Mesothelial cell of epicardium (in vitro differentiated cells): ENCODE results near the gene SCLT1. TPM values are rescaled to one million over a fixed set of nuclear protein-coding genes. Genes with fewer than 3 reads are reported as not detected.
"Not testable (repeated sequence)": the region's sequence is repeated elsewhere in the genome, so short reads cannot be mapped to it uniquely, and the experiment has no call there.

ENCODE experiments used
- DNase-seq, 2 experiments: peaks; one replicate each; pipeline ENCODE4 v3.0.0; 2021; ENCODE audit warnings: low spot score in 2 of 2; ENCODE audit not compliant: unreplicated experiment in 2 of 2
- H3K27ac Mint-ChIP-seq: 2 replicates; pipeline ENCODE4 v1.8.0; 2021; ENCODE audit warnings: mixed read lengths
- H3K27me3 Mint-ChIP-seq: 2 replicates; pipeline ENCODE4 v1.8.0; 2021; ENCODE audit warnings: low read depth, mixed read lengths
- H3K36me3 Mint-ChIP-seq: 2 replicates; pipeline ENCODE4 v1.8.0; 2021; ENCODE audit warnings: mixed read lengths
- H3K4me1 Mint-ChIP-seq: 2 replicates; pipeline ENCODE4 v1.8.0; 2021; ENCODE audit warnings: mixed read lengths
- H3K4me3 Mint-ChIP-seq: 2 replicates; pipeline ENCODE4 v1.8.0; 2021; ENCODE audit warnings: mild to moderate bottlenecking, moderate library complexity, mixed read lengths
- H3K9me3 Mint-ChIP-seq: 2 replicates; pipeline ENCODE4 v1.8.0; 2021; ENCODE audit warnings: mixed read lengths
- CTCF ChIP-seq: fragments of 200-600 bp; sonication (generic); IDR thresholded peaks from one replicate; pipeline ENCODE4 v1.5.0; 2021; ENCODE audit warnings: antibody characterized with exemption; ENCODE audit not compliant: unreplicated experiment
- total RNA-seq: library from RNA; stranded (reverse); gene quantifications from 3 replicates; pipeline ENCODE4 v1.2.1, GENCODE V29; 2021

Gene SCLT1
- total RNA-seq, 1 donor from 2014 or later = 19.0 TPM

GRCh38 chr4:129129143-129129542 lies 35.8 kb upstream of the SCLT1 start:
- no peak for TF ChIP-seq CTCF
- H3K27me3 Mint-ChIP-seq = peaks cover 2% of the 10 kb centered on the region
- H3K4me3 Mint-ChIP-seq = no peak overlapping the region
- no peak overlapping the region for H3K27ac Mint-ChIP-seq
- DNase-seq = no peak
- peaks cover 2% of the 10 kb centered on the region for H3K36me3 Mint-ChIP-seq
- H3K9me3 Mint-ChIP-seq = peaks cover 20% of the 10 kb centered on the region
- no peaks in the 10 kb centered on the region for H3K4me1 Mint-ChIP-seq

DNA sequence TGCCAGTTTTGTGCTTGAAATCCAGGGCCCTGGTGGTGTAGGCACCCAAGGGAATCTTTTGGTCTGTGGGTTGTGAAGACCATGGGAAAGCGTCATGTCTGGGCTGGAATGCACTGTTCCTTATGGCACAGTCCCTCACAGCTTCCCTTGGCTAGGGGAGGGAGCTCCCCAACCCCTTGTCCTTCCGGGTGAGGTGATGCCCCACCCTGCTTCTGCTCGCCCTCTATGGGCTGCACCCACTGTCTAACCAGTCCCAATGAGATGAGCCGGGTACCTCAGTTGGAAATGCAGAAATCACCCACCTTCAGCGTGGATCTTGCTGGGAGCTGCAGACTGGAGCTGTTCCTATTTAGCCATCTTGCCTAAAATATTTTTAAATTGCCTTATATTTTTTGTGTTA lies 33.3 kb upstream of the SCLT1 start:
- not testable (repeated sequence) for H3K4me3 Mint-ChIP-seq, H3K27ac Mint-ChIP-seq, H3K27me3 Mint-ChIP-seq, H3K36me3 Mint-ChIP-seq, DNase-seq, H3K4me1 Mint-ChIP-seq
- peaks cover 28% of the 10 kb centered on the region for H3K9me3 Mint-ChIP-seq

DNA sequence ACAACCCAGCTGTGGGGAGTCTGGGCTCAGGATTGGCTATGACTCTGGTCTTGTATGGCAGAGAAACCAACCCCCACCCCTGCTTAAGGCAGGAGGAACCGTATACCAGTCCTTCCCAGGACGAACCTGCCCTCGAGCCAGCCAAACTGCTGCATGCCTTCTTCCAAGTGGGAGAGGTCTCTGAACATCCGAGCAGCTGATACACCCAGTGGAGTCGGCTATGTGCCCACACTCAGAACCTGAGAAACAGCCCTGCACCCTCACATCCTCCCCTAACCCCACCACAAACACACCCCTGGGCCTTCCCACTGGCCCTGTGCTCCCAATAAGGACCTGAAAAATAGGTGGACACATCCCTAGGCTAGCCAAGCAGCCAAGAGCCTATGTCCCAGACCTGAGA lies 24.4 kb upstream of the SCLT1 start:
- H3K27me3 Mint-ChIP-seq = no peaks in the 10 kb centered on the region
- no peak for DNase-seq
- no peak for TF ChIP-seq CTCF
- H3K36me3 Mint-ChIP-seq = no peaks in the 10 kb centered on the region
- peaks cover 6% of the 10 kb centered on the region for H3K9me3 Mint-ChIP-seq
- H3K27ac Mint-ChIP-seq = no peak overlapping the region
- H3K4me1 Mint-ChIP-seq = no peaks in the 10 kb centered on the region
- H3K4me3 Mint-ChIP-seq = no peak overlapping the region

GRCh38 chr4:129113919-129114318 lies 20.6 kb upstream of the SCLT1 start:
- Mint-ChIP-seq H3K27ac (no peak overlapping the region), H3K27me3 (no peaks in the 10 kb centered on the region), H3K36me3 (peaks cover 6% of the 10 kb centered on the region), H3K4me3 (no peak overlapping the region), H3K9me3 (no peaks in the 10 kb centered on the region), H3K4me1 (no peaks in the 10 kb centered on the region)
- DNase-seq = no peak
- no peak for TF ChIP-seq CTCF

DNA sequence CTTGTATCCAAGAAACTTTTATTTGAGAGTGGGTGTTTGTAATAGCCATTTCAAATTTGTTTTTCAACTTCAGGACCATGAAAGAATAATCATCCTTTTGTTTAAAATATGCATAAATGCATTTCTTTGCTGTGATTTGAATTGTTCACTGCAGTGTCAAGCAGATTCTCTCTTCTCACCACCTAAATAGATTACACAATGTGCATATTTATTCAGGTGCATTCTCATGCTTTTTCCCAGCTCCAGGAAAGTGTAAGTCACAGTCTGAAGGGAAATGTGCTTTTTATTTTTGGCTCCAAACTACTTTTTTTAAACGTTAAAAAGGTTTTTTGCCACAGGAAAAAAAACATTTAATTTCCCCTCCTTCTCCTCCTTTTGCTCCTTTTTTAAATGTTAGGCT lies 20.1 kb upstream of the SCLT1 start:
- peaks cover 6% of the 10 kb centered on the region for H3K36me3 Mint-ChIP-seq
- no peaks in the 10 kb centered on the region for H3K27me3 Mint-ChIP-seq
- no peak overlapping the region for H3K4me3 Mint-ChIP-seq
- TF ChIP-seq CTCF = no peak
- H3K4me1 Mint-ChIP-seq = no peaks in the 10 kb centered on the region
- no peaks in the 10 kb centered on the region for H3K9me3 Mint-ChIP-seq
- H3K27ac Mint-ChIP-seq = no peak overlapping the region
- no peak for DNase-seq

GRCh38 chr4:129111919-129112318 lies 18.6 kb upstream of the SCLT1 start:
- Mint-ChIP-seq H3K27me3 (no peaks in the 10 kb centered on the region), H3K27ac (no peak overlapping the region), H3K4me1 (no peaks in the 10 kb centered on the region), H3K36me3 (peaks cover 6% of the 10 kb centered on the region), H3K4me3 (no peak overlapping the region), H3K9me3 (no peaks in the 10 kb centered on the region)
- DNase-seq = no peak
- no peak for TF ChIP-seq CTCF
